Measurements from ENCODE around the gene SOX8. TPM values are rescaled to one million over a fixed set of nuclear protein-coding genes. Genes with fewer than 3 reads are reported as not detected.

The SOX8 gene
- total and polyA plus RNA-seq, 10 of the 15 experiments (the other 5 are each of a cell fraction or from before 2014, with no cell fraction given): not detected

GRCh38 chr16:1012135-1012534, 30.6 kb downstream of the SOX8 start:
- TF ChIP-seq CHD4 (IDR thresholded peaks at IDR 0.05) (no peak), NBN (IDR thresholded peaks at IDR 0.05) (no peak), ATF7 (IDR thresholded peaks at IDR 0.05; ENCODE audit: low read depth) (no peak), BACH1 (IDR thresholded peaks at IDR 0.05; ENCODE audit: borderline replicate concordance) (no peak), CTCF (IDR thresholded peaks at IDR 0.05 in 2 of 3, conservative IDR thresholded peaks at IDR 0.05 in 1 of 3; ENCODE audit: control insufficient read depth in 2 of 3, extremely low read depth in 1 of 3, insufficient read depth in 1 of 3, low read depth in 3 of 3, low read length in 3 of 3) (no peak), CBFB (IDR thresholded peaks at IDR 0.05; ENCODE audit: low read depth) (no peak), BHLHE40 (IDR thresholded peaks at IDR 0.05; ENCODE audit: borderline replicate concordance in 1 of 2, low read depth in 2 of 2, low read length in 1 of 2) (no peak), IRF4 (IDR thresholded peaks at IDR 0.05; ENCODE audit: low read depth, low read length) (no peak), RFX5 (IDR thresholded peaks at IDR 0.05; ENCODE audit: low read depth, low read length) (no peak), STAT3 (IDR thresholded peaks at IDR 0.05; ENCODE audit: low read depth, low read length) (no peak), CREM (IDR thresholded peaks at IDR 0.05; ENCODE audit: low read depth) (no peak)
- ChIA-PET CTCF (no interaction called here), RAD21 (ENCODE audit: unreplicated experiment) (no interaction called here), POLR2A (no interaction called here), SMC1A (ENCODE audit: uncharacterized antibody, unreplicated experiment) (no interaction called here)
- H4K20me1 ChIP-seq (ENCODE audit: control insufficient read depth, insufficient read depth): no peaks in the 10 kb centered on the region
- no peaks in the 10 kb centered on the region for H3K36me3 ChIP-seq (ENCODE audit: control insufficient read depth in 2 of 2, insufficient read depth in 2 of 2, low read length in 1 of 2)
- no peak overlapping the region for H3K4me3 ChIP-seq
- no peak overlapping the region for H3K4me2 ChIP-seq (ENCODE audit: control insufficient read depth, insufficient read depth)
- H2AFZ ChIP-seq (ENCODE audit: control insufficient read depth, low read depth, low read length): no peak overlapping the region
- intact Hi-C loops (cut with micrococcal nuclease; ENCODE audit: unreplicated experiment): no loop called here
- in situ Hi-C loops (cut with MboI): no loop called here
- no peaks in the 10 kb centered on the region for H3K79me2 ChIP-seq (ENCODE audit: control insufficient read depth, insufficient read depth, low read length)
- DNase-seq (ENCODE audit: low read depth, low spot score) (no peak), FAIRE-seq (no peak), ATAC-seq (no peak)
- no peak overlapping the region for H3K9ac ChIP-seq (ENCODE audit: control insufficient read depth, insufficient read depth, low read length)
- H3K27me3 ChIP-seq (replicated peaks in 1 of 2; ENCODE audit: control insufficient read depth in 2 of 2, insufficient read depth in 2 of 2, low read length in 1 of 2): no peaks in the 10 kb centered on the region
- H3K4me1 ChIP-seq (ENCODE audit: control insufficient read depth, insufficient read depth, low read length): no peaks in the 10 kb centered on the region
- 48% methylated on average over 19 of the region's 19 CpGs for WGBS (ENCODE audit: insufficient coverage, insufficient replicate concordance, low lambda C conversion rate, missing lambda C conversion rate)
- no peaks in the 10 kb centered on the region for H3K9me3 ChIP-seq (replicated peaks; ENCODE audit: control insufficient read depth, insufficient read depth, low read length)
- no peak overlapping the region for H3K27ac ChIP-seq (ENCODE audit: control insufficient read depth, insufficient read depth)
- no TSS peak for BruUV-seq (replicated peaks)

All from GM12878 (cell line).